NCI-H2029 treated with DMSO at 0.1 percent for 48 hours (cell line): ENCODE data around the gene TMEM151B.

Source experiments
- DNase-seq: peaks from one replicate; lab custom pipeline; 2025; lab: John Stamatoyannopoulos, UW

The TMEM151B gene

GRCh38 chr6:44232676-44233566, 37.3 kb upstream of the TMEM151B start:
- no peak for DNase-seq

- DNase-seq, result no peak
Observed at GRCh38 chr6:44233567-44234100, 36.6 kb upstream of the TMEM151B start.

GRCh38 chr6:44234101-44235025, 35.9 kb upstream of the TMEM151B start:
- peak; percentile 32 for DNase-seq

GRCh38 chr6:44235269-44235668, 35.0 kb upstream of the TMEM151B start:
- DNase-seq, result no peak

GRCh38 chr6:44235891-44236516, 34.2 kb upstream of the TMEM151B start:
- no peak for DNase-seq

- peak; percentile 82 for DNase-seq
Observed at GRCh38 chr6:44237021-44237812, 33.0 kb upstream of the TMEM151B start.

- DNase-seq, result no peak
Observed at GRCh38 chr6:44237813-44238433, 32.3 kb upstream of the TMEM151B start.

GRCh38 chr6:44238687-44239350, 31.4 kb upstream of the TMEM151B start:
- DNase-seq, result no peak

GRCh38 chr6:44243345-44243744, 26.9 kb upstream of the TMEM151B start:
- no peak for DNase-seq

- DNase-seq, result no peak
Observed at GRCh38 chr6:44245391-44245911, 24.8 kb upstream of the TMEM151B start.

GRCh38 chr6:44245912-44246662, 24.2 kb upstream of the TMEM151B start:
- DNase-seq, result peak; percentile 58

- peak; percentile 93 for DNase-seq
Observed at GRCh38 chr6:44246663-44247337, 23.4 kb upstream of the TMEM151B start, which contains the start of gene HSP90AB1. Gene HSP90AB1, plus strand, starts transcription at chr6:44247101. Its CDS starts 1,529 bp downstream, at chr6:44248630.

GRCh38 chr6:44247338-44248302, 22.6 kb upstream of the TMEM151B start:
- peak; percentile 21 for DNase-seq

- no peak for DNase-seq
Observed at GRCh38 chr6:44248579-44248978, 21.7 kb upstream of the TMEM151B start.

GRCh38 chr6:44249082-44249748, 21.0 kb upstream of the TMEM151B start:
- no peak for DNase-seq

- no peak for DNase-seq
Observed at GRCh38 chr6:44250067-44250717, 20.1 kb upstream of the TMEM151B start.
